Measurements from ENCODE around the gene CENPE. TPM values are rescaled to one million over a fixed set of nuclear protein-coding genes. Genes with fewer than 3 reads are reported as not detected.
A peak's percentile ranks its signal among the peaks of the same experiment; 100 is the strongest.
"Not testable (repeated sequence)": the region's sequence is repeated elsewhere in the genome, so short reads cannot be mapped to it uniquely, and the experiment has no call there.

The CENPE gene, protein sequence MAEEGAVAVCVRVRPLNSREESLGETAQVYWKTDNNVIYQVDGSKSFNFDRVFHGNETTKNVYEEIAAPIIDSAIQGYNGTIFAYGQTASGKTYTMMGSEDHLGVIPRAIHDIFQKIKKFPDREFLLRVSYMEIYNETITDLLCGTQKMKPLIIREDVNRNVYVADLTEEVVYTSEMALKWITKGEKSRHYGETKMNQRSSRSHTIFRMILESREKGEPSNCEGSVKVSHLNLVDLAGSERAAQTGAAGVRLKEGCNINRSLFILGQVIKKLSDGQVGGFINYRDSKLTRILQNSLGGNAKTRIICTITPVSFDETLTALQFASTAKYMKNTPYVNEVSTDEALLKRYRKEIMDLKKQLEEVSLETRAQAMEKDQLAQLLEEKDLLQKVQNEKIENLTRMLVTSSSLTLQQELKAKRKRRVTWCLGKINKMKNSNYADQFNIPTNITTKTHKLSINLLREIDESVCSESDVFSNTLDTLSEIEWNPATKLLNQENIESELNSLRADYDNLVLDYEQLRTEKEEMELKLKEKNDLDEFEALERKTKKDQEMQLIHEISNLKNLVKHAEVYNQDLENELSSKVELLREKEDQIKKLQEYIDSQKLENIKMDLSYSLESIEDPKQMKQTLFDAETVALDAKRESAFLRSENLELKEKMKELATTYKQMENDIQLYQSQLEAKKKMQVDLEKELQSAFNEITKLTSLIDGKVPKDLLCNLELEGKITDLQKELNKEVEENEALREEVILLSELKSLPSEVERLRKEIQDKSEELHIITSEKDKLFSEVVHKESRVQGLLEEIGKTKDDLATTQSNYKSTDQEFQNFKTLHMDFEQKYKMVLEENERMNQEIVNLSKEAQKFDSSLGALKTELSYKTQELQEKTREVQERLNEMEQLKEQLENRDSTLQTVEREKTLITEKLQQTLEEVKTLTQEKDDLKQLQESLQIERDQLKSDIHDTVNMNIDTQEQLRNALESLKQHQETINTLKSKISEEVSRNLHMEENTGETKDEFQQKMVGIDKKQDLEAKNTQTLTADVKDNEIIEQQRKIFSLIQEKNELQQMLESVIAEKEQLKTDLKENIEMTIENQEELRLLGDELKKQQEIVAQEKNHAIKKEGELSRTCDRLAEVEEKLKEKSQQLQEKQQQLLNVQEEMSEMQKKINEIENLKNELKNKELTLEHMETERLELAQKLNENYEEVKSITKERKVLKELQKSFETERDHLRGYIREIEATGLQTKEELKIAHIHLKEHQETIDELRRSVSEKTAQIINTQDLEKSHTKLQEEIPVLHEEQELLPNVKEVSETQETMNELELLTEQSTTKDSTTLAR (N-terminal part only)
- 10 to 100 TPM in 4 of 12 donors, 1 to 10 TPM in 7, not detected in 1; 4.3 to 20.3 (median 8.0) TPM for polyA plus RNA-seq (ENCODE audit: insufficient read length in 12 of 12)
- long read RNA-seq, donor 1: 0 reads
- long read RNA-seq, donor 2: 0 reads
- long read RNA-seq, donor 3: 0 reads
- long read RNA-seq, donor 4: 0 reads
- long read RNA-seq, donor 5: 0 reads
- long read RNA-seq, donor 6: 0 reads
- long read RNA-seq, donor 7: 0 reads
- long read RNA-seq, donor 8: 0 reads
- long read RNA-seq, donor 9: 0 reads
- long read RNA-seq, donor 10: 0 reads
- long read RNA-seq, donor 11: 0 reads

DNA sequence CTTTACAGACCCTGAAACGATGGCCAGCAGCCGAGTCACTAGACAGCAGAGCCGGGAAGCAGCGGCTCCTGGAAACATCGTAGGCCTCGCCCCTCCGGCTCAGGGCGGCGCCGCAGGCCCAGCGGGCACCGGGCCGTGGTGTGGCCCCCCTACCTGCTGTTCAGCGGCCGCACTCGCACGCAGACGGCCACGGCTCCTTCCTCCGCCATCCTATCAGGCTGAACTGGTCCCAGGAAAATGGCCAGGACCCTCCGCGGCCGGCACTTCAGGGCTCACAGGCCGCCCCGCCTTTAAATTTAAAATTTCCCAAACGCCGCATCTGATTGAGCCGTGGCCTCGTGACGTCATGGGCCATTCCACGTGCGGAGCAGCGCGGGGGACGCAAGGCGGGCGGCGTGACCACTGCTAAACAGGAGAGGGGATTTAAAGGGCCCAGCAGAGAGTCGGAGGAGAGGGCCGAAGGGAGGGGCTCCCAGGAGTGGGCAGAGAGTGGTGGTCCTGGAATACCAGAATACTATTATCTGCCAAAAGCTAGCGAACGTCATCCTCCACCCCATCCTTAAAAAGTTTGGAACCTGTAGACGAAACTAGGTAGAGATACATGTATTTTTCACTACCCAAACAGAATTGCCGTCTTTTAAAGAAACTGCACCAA, at the start of gene CENPE:
Gene CENPE, minus strand, starts transcription at position 233 of the 655 bp plus-strand sequence. Its CDS starts 24 bp downstream, at position 209.
- peak; percentile 95 for DNase-seq

DNA sequence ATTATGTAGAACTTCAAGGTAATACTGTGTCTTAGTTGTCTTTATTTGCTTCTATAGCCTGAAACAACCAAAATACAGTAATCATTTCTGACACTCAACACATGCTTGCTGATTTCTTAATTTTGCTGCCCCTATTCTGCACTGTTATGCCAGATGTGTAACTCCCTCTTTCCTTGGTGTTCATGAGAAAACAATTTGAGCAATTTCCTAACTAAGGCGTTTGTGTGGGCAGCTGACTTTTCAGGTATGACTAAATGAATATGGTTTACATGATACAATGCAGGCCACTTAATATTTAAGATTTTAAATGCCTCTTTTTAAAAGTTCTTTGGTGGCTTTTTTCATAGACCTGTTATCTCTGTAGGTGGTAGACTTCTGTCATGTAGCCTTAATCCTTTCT, 46.1 kb upstream of the CENPE start:
- no peak for DNase-seq

DNA sequence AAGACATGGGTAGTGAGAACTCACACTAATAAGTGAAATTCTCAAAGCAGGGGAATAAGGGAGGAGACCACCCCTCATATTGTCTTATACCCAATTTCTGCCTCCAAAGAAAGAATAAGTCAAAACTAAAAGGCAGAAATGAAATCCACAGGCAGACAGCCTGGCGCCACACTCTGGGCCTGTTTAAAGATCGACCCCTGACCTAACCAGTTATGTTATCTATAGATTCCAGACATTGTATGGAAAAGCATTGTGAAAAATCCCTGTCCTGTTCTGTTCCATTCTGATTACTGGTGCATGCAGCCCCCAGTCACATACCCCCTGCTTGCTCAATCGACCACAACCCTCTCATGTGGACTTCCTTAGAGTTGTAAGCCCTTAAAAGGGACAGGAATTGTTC, 32.8 kb upstream of the CENPE start:
- not testable (repeated sequence) for DNase-seq

DNA sequence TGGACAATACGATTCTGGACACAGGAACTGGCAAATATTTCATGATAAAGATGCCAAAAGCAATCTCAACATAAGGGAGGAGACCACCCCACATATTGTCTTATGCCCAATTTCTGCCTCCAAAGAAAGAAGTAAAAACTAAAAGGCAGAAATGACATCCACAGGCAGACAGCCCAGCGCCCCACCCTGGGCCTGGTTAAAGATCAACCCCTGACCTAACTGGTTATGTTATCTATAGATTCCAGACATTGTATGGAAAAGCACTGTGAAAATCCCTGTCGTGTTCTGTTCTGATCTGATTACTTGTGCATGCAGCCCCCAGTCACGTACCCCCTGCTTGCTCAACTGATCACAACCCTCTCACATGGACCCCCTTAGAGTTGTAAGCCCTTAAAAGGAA, 25.4 kb upstream of the CENPE start:
- DNase-seq: not testable (repeated sequence)

DNA sequence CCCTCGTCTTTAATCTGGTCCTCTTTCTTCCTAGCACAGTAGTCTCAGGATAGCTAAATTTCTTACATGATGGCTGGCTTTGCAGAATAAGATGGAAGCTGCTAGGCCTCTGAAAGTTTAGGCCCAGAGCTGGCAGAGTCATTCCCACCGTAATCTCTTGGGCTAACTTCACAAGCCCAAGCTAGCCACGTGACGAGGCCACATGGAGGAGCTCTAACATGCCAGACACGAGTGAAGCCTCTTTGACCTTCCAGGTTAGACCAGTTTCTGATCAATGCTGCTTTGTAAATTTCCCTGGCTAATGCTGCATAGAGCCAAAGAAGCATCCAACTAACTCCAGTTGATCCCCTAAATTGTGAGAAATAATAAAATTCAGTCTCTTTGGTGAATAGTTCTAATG, 9.5 kb upstream of the CENPE start:
- DNase-seq: no peak

DNA sequence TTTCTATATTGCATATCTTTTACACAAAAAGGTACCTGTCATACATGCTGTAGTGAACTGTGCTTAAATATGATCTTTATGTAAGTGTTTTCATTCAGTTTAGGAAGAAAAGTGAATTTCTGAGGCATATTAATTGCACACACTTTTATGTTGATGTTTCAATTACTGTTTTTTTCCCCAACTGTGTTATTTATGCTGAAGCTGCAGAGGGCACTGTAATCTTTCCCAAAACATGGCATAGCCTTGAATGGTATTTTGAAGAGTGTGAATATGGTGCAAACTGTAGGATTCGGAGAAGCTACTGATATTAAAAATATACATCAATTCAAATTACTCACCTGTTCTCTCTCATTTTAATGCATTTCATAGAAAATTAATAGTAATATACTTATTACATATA, 6.0 kb upstream of the CENPE start:
- no peak for DNase-seq

DNA sequence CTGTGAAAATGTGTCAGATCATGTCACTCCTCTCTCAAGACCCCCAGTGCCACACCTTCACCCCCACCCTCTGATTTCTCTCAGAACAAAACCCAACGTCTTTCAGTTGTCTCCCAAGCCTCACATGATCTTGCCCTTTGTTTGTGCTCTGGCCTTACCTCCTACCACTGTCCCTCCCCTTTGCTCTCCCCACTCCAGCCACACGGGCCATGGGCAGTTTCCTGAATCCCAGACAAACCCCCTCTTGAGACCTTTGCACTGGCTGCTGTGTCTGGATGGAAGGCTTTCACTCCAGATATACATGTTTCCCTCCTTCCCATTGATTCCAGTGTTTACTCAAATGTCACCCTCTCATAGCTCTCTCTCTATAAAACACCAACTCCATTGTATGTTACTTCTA, 3.6 kb upstream of the CENPE start:
- no peak for DNase-seq

DNA sequence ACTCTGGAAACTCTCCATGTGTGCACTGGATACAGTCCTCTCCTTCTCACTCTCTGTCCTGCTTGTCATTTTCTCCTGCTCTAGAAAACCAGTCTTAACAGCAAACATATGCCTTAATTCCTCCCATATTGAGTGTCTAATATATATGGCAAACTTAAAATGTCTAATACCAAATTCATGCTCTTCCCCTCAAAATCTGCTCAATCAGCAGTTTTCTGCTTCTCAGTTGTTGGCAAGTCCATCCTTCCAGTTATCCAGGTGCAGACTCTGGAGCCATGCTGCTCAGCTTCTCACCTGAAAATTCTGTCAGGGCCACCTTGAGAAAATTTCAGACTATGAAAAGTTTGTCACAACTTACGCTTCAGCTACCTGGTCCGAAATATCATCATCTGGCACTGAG, 3.1 kb upstream of the CENPE start:
- no peak for DNase-seq

DNA sequence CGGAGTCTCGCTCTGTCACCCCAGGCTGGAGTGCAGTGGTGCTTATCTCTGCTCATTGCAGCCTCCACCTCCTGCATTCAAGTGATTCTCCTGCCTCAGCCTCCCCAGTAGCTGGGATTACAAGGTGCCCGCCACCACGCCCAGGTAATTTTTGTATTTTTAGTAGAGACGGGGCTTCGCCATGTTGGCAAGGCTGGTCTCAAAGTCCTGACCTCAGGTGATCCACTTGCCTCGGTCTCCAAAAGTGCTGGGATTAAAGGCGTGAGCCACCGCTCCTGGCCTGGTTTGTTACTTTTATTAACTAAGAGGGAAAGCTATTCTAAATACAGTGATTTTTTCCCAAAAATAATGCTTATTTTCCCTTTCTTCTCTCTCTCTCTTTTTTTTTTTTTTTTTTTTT, 866 bp upstream of the CENPE start:
- no peak for DNase-seq

DNA sequence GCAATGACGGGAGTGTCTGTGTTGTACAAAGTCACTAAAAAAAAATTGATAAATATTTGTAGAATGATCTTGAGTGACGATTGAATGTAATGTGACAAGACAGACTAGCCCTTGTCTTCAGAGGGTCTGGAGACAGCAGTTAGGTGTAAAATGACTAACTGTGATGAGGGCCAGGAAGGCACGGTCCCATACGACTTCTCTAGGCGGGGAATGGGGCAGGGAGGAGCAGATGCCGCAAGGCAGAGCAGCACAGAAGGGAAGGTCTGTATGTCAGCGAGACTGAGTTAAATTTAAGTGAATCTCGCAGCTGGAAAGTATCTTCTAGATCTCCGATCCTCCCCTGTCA, 405 bp downstream of the CENPE start:
- no peak for DNase-seq

DNA sequence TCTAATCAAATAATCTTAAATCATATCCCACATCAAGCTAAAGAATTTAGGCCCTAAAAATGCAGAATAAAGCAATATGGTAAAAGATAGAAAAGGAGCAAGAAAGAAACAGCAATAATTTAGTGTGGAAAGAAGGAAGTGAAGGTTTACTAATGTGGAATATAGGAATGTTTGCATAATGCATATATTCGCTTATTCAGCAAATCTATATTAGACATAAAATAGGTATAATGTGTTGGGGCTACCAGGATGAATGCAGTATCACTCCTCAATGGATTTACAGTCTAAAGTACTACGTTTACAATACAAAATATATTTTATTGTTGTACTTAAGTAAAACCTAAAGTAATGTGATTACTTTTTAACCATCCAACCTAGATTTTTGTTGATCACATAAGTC, 4.7 kb downstream of the CENPE start:
- DNase-seq: no peak

DNA sequence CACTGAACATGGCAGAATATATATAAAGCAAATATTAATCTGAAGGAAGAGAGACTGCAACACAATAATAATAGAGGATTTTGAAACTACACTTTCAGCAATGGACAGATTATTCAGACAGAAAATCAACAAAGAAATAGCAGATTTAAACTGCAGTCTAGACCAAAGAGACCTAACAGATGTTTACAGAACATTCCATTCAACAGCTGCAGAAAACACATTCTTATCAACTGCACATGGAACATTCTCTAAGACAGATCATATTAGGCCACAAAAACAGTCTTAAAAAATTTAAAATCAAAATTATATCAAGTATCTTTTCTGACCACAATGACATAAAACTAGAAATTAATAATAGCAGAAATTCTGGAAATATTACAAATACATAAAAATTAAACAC, 27.1 kb downstream of the CENPE start:
- no peak for DNase-seq

DNA sequence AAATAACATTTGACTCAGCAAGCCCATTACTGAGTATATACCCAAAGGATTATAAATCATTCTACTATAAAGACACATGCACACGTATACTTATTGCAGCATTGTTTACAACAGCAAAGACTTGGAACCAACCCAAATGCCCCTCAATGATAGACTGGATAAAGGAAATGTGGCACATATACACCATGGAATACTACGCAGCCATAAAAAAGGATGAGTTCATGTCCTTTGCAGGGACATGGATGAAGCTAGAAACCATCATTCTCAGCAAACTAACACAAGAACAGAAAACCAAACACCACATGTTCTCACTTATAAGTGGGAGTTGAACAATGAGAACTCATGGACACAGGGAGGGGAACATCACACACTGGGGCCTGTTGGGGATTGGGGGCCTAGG, 28.4 kb downstream of the CENPE start:
- DNase-seq: not testable (repeated sequence)

DNA sequence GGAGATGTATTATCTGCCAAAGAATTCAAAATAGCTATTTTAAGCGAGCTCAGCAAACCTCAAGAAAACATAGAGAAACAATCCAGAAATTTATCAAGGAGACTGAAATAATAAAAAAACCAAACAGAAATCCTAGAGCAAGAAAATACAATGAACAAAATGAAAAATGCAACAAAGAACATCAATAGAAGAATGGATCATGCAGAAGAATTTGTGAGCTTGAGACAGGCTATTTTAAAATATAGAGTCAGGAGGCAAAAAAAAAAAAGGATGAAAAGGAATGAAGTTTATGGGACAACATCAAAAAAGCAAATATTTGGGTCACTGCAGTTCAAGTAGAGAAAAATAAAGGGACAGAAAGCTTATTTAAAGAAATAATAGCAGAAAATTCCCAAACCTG, 29.1 kb downstream of the CENPE start:
- no peak for DNase-seq

DNA sequence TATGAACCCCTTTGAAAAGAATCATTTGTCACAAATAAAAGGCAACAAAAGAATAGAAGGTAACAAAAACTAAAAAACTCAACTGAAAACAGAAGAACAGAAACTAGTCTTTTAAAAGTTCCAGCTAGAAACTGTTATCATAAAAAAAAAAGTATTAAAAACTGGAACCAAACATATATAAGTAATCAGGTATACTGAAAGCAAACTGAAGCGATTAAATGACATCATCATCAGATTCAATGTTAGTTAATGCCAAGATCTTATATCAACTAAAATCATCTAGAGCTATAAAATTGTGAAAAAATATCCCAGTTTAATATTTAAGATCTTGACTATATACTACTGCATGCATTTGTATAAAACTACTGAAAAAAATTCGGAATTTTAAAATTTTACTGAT, 36.0 kb downstream of the CENPE start:
- no peak for DNase-seq

DNA sequence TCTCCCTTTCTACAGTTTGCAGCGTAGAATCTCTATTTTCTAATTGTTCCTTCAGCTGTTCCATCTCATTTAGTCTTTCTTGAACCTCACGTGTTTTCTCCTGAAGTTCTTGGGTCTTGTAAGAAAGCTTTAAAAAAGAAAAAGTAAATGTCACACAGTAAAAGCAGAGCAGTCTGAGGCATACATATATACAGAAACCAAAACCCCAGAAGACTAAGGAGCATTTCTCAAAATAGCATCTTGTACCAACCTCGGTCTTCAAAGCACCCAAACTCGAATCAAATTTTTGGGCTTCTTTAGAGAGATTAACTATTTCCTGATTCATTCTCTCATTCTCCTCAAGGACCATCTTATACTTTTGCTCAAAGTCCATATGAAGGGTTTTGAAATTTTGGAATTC, 39.4 kb downstream of the CENPE start:
- no peak for DNase-seq

DNA sequence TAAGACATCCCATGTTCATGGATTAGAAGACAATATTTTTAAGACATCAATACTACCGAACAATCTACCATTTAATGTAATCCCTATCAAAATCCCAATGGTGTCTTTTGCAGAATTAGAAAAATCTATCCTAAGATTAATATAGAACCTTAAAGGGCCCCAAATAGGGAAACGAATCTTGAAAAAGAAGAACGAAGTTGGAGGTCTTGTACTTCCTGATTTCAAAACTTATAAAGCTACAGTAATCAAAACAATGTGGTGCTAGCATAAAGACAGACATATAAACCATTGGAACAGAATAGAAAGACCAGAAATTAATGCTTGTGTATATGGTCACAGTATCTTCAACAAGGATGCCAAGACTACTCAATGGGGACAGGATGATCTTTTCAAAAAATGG, 42.0 kb downstream of the CENPE start:
- DNase-seq: no peak

DNA sequence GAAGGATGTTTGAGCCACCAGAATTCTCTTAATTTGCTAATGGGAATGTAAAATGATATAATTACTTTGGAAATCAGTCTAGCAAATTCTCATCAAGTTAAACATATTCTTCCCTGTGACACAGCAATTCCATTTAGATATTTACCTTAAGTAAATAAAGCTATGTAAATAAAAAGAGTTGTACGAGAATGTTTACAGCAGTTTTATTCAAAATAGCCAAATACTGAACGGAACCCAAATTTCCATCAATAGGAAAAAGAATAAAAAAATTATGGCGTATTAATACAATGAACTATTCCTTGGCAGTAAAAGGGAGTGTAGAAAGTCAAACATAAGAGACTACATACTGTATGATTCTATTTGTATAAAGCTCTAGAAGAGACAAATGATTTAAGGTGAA, 45.8 kb downstream of the CENPE start:
- DNase-seq: no peak

DNA sequence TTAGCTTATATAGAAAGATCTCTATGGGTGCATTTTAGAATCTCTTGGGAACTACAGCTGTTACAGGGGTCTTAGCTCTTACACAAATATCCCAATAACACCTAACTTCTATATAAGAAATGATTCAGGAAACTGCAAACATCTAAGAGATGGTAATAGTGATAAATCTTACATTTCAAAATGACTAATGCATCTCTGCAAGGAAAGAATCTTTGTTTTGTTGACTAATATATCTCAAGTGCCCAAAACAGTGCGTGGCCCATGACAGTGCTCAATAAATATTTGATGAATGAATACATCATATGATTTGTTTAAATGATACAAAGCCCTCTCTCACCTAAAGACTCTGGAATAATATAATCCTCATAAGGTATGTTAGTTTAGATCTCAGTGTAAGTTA, 47.5 kb downstream of the CENPE start:
- DNase-seq: no peak

DNA sequence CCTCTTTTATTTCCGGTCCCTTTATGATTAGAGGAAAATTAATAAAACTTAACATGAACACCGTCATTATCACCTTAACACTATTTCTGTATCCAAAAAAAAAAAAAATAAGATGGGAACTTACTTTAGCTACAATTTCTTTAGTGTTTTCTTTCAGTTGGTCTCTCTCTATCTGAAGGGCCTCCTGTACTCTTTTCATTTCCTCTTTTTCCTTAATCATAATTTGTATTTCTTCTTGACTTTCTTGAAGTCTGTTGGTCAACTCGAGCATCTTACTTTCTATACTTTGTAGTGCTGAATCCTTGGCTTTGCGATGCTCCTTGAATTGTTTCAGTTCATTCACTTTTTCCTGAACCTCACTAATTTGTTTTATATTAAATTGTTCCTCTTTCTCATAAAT, 53.2 kb downstream of the CENPE start:
- no peak for DNase-seq

DNA sequence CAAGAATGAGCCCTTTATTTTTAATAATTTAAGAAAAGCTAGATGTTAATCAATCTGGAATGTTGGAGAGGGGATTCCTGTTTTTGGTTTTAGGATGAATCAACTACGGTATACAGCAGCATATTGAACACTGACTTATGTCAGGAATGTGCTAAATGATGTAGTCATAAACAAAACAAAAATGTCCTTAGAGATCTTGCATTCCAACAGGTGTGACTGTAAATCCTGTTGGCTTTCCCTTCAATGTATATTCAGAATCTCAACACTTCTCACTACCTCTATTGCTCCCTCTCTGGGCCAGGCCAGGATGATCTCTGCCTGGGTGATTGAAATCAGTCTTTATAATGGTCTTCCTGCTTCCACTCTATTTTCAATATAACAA, 60.7 kb downstream of the CENPE start:
- no peak for DNase-seq

Measured in muscle of arm (tissue), 14 donors.